OCI-M2 (cell line): ENCODE results near the gene ATP13A2.

Experiments used
- DNase-seq: peaks from one replicate; lab custom pipeline; 2025; ENCODE audit not compliant: unreplicated experiment; lab: John Stamatoyannopoulos, UW

Gene ATP13A2

DNA sequence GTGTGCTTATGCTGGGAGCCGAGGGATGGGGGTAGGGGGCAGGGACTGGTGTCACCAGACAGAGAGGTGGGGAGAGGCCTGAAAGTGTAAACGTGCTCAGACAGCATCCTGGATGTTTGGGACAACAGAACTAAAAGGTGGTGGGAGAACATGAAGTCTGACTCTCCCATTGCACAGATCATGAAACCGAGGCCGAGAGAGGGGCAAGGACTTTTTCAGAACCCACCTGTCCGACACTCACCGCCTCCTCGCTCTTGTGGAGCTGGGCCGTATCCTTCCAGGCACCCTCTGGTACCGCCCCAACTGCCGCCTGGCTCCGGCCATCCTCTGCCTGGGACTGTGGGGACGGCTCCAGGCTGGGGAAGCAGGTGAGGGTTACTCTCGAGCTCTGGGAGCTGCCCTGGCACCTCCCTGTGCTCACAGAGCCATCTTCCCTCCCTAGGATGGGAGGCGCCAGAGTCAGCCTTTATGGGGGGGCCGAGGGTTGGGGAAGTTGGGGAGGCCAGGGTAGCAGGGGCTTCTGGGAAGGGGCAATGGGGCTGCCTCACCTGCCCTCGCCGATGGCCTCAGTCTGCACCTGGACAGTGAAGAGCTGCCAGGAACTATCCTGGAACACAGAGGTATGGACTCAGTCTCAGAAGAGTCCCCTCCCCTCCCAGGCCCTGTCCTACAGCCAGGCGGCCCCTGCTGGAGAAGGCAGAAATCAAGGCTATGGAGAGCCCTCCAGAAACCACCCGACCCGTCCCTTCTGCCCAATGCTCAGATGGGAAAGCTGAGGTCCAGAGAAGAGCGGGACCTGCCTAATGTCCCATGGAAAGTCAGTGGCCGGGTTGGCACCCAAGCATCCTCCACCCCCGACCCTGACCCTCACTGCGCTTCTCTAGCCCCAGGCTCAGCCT is 7.0 kb downstream of the ATP13A2 start:
- DNase-seq: no peak

DNA sequence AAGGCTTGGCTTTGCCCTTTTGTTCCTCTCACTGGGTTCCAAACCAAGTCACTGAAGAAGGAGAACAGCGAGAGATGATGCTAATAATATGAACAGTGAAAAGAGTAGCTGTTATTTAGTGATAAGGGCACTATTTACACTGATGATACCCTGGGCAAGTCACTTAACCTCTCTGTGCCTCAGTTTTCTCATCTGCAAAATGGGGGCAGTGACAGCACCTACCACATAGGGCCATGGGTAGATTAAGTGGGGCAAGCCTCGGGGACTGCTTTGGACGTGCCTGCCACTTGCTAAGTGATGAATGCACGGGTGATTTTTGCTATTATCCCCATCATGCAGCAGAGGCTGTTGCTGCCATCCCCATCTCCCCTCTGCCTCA is 9.2 kb downstream of the ATP13A2 start:
- no peak for DNase-seq

DNA sequence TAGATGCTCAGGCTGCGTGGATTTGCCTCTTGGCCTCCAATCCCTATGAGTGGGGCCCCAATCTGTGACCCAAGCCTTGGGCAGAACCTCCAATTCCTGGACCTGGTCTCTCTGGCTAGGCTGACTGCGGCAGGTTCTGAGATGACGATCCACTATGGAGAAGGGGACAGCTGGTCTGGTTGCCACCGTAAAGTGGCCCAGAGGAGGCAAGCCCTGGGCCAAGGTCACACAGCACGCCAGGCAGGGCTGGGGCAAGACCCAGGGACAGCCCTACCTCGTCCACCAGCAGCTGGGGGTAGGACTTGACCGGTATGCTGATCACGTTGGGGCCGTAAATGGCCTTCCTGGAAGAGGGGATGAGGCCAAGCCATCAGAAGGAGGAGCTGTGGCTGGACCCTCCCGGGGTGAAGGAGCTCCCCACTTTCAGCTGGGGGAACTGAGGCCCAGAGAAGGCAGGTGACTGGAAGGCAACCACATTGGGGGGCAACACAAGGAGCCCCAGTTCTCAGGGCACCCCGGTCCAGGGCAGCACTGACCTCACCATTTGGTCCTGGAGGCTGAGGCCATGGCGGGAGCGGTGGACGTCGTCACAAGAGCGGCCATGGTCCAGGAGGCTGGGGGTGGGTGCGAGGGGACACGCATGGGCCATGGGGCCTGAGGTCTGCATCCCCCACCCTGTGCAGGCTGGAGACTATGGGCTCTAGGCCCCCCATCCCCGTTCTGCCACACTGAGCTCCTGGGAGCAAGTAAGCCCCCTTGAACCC is 9.8 kb downstream of the ATP13A2 start:
- DNase-seq: no peak

DNA sequence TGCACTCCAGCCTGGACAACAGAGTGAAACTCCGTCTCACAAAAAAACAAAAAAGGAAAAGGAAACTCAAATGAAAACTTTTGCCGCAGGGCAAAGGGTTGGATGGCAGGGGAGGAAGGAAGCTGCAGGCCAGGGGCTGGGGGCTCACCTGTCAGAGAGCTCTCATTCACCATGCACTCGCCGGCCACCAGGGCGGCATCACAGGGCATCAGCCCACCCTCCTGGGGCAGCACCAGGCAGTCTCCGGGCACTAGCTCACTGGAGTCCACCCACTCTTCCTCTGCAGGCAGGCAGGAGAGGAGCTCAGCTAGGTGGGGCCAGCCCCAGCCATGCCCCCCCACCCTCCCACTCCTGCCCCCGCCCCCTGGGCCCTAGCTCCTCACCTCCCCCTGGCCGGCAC is 11.9 kb downstream of the ATP13A2 start:
- no peak for DNase-seq

DNA sequence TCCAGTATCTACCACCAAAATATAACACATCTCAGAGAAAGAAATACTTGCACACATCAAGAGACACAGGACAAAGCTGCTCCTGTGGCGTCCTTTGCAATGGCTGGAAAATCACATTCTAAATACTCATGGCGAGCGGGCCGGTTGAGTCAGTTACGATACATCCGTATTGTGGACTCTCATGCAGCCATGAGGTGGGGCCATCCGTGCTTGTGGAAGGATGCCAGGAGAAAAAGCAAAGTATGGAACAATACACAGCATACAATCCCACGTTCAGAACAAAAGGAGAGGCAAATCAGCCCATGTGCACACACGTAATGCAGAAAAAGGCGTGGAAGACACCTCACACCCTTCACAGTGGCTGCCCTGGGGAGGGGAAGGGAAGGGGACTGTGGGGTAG is 13.1 kb downstream of the ATP13A2 start:
- no peak for DNase-seq

DNA sequence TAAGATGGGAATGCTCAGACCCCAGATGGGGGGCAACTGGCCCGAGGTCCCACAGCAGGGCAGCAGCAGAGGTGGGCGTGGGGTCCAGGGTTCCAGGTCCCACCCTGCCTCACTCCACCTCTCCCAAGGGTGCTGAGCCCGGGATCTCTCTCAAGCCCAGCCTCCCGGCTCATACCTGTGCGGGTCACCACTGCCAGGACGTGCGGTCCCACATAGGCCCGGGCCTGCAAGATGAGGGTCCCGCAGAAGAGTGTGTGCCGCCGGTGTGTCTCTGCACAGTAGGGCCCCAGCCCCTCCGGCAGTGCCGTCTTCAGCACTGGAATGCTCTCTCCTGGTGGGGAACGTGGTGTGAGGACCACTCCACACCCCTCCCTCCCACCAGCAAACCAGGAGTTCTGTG is 14.9 kb downstream of the ATP13A2 start:
- DNase-seq: no peak

DNA sequence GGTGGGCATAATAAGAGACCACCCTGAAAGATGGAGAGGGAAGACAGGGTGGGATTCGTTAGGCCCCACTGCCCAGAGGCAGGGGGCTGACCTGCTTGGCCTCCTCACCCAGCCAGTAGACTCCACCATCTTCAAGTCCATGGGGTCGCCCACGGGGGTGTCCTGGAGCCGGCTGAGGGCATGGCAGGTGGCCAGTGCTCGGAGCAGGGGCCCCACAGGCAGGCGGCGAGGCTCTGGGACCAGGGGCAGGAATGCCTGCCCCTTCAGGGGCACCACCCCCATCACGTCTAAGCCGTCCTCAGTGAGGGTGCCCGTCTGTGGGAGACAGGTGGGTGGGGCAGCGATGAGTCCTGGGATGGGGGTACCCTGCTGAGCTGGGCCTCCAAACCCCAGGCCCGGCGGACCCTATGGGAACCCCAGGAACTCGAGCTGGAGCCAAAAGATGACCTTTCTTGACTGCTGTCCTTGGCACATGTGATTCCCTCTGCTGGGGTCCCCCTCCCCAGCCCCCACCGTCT is 18.1 kb downstream of the ATP13A2 start:
- no peak for DNase-seq

DNA sequence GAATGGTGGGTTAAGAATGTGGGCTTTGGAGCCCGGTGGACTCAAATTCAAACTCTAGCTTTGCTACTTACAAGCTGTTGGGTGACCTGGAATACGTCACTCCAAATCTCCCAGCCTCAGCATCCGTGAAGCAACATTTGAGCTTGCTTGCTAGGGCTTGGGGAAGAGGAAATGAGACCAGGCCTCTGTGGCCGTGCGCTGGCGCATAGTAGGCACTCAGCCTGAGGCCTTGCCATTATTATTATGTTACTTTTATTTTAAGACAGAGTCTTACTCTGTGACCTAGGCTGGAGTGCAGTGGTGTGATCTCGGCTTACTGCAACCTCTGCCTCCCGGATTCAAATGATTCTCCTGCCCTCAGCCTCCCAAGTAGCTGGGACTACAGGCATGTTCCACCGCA is 19.1 kb downstream of the ATP13A2 start:
- no peak for DNase-seq

DNA sequence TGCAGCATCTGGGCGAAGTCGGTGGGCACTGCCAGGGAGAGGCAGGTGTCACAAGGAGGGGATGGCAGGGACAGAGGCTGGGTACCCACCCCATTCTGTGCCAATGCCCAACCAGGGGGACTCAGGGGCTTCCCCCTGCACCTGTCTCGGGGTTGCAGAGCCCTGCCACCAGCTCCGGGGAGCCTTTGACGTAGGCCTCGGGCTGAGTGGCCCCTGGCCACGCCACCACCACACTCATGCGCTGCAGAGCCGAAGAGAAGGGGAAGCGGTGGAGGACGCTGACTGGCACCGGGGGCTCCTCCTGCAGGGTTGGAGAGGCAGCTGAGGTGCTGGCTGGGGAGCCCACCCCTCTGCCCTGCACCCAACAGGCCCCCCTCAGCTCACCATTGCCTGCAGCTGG is 19.6 kb downstream of the ATP13A2 start:
- DNase-seq: no peak

DNA sequence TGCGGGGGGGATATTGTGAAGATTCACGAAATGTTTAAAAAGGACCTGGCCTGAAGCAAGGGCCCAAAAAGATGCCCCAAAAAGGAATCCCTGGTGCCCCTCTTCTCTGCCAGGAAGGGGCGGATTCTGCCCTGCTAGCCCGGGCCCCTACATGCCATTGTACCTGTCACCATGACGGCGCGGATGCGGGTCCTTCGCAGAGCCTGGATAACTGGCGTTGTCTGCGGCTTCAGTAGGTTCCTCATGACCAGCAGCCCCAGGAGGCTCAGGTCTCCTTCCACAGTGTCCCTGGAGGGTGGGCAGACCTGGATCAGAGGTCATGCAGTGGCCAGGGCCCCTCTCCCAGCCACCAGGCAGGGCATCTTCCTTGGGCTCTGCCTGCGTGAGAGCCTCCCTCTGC is 20.2 kb downstream of the ATP13A2 start:
- no peak for DNase-seq

DNA sequence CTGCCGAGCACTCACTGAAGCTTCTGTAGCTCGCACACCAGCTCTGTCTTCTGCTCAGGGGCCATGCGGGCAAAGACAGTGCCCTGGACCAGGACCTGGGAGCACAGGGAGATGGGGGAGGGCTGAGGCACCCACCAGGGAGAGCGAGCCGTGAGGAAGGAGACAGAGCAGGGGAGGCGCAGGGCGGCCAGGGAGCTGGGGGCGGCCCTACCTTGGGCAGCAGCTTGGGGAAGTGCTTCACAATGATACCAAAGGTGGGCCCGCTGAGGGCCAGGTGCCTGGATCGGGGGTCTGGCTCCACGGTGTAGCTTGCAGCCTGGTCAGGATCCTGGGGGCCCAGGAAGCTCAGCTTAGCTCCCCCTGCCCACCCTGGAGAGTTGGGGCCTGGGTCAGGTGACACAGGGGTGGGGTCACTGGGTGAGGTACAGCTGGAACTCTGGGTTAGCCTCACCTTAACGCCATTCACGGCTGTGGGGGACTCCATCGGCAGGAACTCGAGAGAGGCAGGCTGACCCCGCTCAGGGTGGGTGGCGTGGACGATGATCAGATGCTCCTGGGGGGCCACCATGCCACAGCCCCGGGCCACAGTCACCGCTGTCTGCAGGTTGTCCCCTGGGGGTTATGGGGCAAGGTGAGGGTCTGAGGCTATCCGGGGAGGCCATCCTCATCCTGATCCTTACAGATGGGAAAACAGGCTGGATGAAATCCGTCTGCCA is 21.9 kb downstream of the ATP13A2 start:
- DNase-seq: no peak

DNA sequence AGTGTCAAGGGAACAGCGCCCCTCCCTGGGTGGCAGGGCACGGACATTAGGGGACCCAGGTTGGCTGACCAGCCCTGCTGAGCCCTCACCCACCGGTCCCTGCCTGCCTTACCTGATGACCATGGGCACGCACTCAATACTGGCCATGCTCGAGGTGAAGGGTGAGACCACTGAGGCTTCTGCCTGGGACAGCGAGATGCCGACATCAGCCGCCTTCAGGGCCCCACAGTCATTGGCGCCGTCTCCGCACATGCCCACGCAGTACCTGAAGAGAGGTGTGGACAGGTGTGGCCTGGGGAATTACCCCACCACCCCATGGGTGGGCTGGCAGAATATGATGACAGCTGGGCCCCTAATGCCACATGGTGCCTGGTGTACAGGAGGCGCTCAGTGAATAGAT is 23.5 kb downstream of the ATP13A2 start:
- DNase-seq: no peak

DNA sequence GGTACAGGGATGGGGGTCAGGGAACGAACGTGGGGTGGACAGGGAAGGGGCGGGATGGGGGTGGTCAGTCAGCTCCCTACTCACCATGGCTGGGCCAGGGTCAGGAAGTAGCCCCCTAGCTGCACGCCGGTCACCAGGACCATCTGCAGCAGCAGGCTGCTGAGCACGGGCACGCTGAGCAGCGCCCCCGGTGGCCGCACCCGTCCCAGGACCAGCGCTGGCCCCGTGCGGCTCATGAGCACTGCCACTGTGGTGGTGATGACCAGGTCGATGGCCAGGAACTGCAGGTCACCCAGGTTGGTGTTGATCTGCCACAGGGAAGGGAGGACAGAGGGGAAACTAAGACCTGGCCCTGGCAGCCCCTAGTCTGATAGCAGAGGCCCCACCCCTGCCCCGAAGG is 24.8 kb downstream of the ATP13A2 start:
- no peak for DNase-seq

DNA sequence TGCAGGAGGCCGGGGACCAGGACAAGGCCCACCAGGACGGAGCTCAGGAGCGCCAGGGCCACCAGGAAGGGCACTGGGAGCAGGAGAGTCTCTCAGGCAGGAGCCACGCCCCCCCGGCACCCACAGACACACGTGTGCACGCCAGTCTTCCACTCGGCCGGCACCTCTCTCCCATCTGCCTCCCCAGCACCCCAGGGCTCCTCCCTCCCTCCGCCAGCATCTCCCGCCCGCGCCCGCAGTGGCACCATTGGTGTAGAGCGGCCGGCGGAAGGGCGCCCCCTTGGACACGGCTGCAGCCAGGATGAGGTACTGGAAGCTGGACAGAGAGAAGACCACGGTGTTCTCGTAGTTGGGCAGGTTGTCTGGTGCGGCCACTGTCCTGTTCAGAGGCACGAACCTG is 25.2 kb downstream of the ATP13A2 start:
- no peak for DNase-seq

DNA sequence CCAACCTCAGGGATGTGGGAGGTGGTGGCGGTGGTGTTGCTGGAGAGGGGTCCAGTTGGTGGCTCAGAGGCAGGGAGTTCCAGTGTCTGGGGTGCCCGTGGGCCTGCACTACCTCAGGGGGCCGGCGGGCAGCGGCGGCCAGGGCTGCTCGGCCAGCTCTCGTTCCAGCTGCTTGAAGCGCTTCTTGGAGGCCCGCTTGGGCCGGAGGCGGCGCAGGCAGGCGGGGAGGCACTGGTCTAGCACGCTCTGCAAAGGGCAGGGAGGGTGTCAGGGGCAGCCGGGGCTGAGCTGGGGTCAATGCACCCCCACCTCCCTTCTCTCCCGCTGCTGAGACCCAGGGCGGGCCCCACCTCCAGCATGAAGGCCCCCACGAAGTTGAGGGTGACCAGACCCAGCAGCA is 25.6 kb downstream of the ATP13A2 start:
- no peak for DNase-seq

DNA sequence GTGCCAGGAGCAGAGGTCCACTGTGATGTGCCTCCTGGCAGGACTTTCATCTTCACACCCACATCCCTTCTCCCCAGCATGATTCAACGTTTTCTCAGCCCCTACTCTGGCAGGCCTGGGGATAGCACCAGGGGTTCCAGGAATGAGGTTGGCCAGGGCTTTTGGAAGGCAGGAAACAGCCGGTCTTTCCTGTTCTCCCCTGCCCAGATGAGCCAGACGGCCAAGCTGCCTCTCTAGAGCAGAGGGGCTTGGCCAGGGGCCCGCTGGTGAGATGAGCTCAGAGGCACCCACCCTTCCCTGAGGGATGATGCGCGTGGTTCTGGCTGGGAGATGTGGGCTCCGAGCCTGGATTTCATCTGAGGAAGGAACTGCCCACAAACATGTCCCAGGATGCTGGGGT is 27.0 kb downstream of the ATP13A2 start:
- no peak for DNase-seq

DNA sequence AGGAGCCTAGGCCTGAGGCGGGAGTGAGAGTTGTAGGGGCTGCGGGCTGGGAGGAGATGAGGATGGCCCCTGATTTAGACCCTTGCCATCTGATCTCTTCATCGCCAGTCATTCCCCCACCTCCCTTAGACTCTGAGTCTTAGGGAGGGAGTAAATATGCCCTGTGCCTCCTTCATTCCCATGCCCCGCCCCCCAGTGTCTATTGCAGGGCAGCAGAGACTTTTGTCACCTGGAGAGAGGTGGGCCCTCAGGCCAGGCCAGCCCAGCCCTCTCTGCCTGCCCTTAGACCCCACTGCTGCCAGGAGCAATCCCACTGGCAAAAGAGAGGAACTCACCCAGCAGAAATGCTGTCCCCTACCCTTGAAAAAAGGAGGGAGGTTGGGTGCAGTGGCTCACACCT is 28.1 kb downstream of the ATP13A2 start:
- no peak for DNase-seq

DNA sequence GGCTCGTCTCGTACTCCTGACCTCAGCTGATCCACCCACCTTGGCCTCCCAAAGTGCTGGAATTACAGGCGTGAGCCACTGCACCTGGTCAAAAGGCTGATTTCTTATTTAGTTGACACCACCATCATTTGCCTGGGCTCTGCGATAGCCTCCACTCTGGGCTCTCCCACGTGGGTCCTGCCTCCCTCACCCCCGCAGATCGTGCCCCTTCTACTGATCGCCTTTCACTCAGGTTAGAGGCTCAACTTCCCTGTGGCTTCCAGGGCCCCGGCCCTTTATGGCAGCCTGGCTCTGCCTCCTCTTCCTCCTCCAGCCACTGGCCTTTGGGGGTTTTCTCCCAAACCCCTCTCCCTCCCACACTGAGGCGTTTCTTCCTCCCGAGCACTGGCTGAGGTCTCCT is 28.8 kb downstream of the ATP13A2 start:
- DNase-seq: no peak

DNA sequence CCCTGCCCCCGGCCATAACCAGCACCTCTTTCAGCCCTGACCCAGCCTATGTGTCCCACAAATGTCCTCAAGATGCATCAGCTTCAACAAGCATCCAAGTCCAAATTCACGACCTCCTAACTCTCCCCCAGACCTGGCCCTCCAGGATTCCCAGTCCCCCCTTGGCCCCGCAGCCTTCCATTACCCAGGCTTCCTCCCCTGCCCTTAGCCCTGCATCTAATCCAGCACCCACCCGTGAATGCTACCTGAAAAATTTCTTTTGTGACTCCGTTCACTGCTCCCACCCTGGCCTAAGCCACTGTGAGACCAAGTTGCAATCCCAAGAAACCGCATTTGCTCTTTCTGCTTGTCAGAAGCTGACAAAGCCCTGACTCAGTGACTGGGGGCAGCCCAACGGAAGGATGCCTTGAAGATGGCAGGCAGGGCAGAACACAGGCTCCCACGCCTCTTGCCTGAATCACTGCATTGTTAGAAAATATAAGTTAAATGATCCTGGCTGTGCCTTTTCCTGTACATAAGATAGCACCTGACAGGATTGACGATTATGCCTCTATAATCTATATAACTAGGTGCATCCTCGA is 30.4 kb downstream of the ATP13A2 start:
- DNase-seq: no peak

DNA sequence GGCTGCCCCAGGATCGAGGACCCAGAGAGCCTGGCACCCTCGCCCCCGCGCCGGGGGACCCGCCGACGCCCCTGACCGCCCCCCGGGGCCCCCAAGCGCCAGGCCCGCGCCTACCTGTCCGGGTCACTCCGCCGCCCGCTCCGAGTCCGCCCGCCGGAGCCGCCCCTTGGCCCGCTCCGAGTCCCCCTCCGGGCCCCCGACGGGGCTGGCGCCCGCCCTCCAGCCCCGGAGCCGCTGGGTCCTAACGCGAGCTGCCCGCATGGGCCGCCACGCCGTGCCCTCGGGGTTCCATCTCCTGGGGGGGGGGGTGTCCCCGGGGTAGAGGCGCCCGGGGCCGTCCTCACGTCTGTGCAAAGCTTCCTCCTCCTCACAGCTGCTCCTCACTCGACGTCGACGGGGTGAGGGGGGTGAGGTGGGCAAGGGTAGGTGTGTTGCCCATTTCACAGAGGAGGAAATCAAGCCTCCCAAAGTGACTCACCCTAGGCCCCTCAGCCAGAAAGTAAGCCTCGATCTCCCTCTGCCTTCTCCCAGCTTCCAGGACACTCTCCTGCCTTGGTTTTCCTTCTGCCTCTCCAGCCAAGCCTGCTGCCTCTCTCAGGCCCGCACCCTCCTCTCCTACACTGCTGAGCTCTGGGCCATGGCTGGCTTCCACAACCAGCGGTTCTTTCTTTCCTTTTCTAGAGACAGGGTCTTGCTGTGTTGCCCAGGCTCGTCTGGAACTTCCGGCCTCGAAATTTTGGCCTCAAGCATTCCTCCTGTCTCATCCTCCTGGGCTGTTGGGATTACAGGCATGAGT is 31.1 kb downstream of the ATP13A2 start, which contains the start of gene MFAP2:
Gene MFAP2 (minus strand): TSS at position 148 of the 796 bp plus-strand sequence. CDS start 2,347 bp downstream, outside the sequence.
- DNase-seq: no peak
